GM12801 (cell line): ENCODE measurements around the gene ZCCHC24.

Source experiments
- CTCF ChIP-seq: IDR thresholded peaks from one replicate; pipeline ENCODE4 v1.5.1; 2011; ENCODE audit warnings: control low read depth; ENCODE audit not compliant: insufficient read length; ENCODE audit errors: extremely low read depth

The ZCCHC24 gene

GRCh38 chr10:79479283-79479909, 34.0 kb upstream of the ZCCHC24 start:
- no peak for TF ChIP-seq CTCF

- TF ChIP-seq CTCF, result no peak
Measured at GRCh38 chr10:79477456-79477855, 32.0 kb upstream of the ZCCHC24 start.

- TF ChIP-seq CTCF, result no peak
Measured at GRCh38 chr10:79476645-79477044, 31.2 kb upstream of the ZCCHC24 start.

- no peak for TF ChIP-seq CTCF
Measured at GRCh38 chr10:79475877-79476276, 30.5 kb upstream of the ZCCHC24 start.

GRCh38 chr10:79475119-79475653, 29.8 kb upstream of the ZCCHC24 start:
- no peak for TF ChIP-seq CTCF

- no peak for TF ChIP-seq CTCF
Measured at GRCh38 chr10:79473496-79474095, 28.2 kb upstream of the ZCCHC24 start.

- TF ChIP-seq CTCF, result no peak
Measured at GRCh38 chr10:79472951-79473350, 27.5 kb upstream of the ZCCHC24 start.
